ENCODE data around the gene OR2L5. TPM values are rescaled to one million over a fixed set of nuclear protein-coding genes. Genes with fewer than 3 reads are reported as not detected.

Gene OR2L5, protein sequence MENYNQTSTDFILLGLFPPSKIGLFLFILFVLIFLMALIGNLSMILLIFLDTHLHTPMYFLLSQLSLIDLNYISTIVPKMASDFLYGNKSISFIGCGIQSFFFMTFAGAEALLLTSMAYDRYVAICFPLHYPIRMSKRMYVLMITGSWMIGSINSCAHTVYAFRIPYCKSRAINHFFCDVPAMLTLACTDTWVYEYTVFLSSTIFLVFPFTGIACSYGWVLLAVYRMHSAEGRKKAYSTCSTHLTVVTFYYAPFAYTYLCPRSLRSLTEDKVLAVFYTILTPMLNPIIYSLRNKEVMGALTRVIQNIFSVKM
- polyA plus RNA-seq (ENCODE audit: insufficient read depth in 1 of 5, insufficient read length in 5 of 5, low replicate concordance in 1 of 5), result not detected
- long read RNA-seq, donor 1, result 0 reads
- long read RNA-seq, donor 2, result 0 reads
- long read RNA-seq, donor 3, result 0 reads
- long read RNA-seq, donor 4, result 0 reads
- long read RNA-seq, donor 5, result 0 reads
- long read RNA-seq, donor 6, result 0 reads
- long read RNA-seq, donor 7, result 0 reads
- long read RNA-seq, donor 8, result 0 reads

DNA sequence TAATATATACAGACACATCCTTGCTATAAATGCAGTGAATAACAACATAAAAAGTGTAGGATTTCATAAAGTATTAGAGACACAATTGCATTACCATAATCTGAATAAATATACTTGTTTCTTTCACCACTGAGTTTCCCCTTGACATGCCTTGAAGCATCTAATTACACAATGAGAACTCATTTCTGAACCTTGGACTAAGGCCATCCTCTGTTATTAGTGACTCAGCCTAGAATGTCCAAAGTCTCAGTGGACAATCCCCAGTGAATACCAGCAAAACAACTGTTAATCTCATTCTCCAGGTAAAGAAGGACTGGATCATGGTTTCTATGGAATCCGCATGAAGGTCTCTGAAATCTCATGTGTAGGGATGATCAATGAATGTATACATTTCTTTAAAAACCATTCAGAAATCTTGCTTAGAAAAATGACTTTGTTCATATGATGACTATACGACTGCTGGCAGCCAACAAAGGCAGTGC lies at the start of gene OR2L5:
Gene OR2L5 (plus strand): TSS at position 432 of the 482 bp plus-strand sequence. CDS start 8,288 bp downstream, outside the sequence.
- DNase-seq, result no peak

DNA sequence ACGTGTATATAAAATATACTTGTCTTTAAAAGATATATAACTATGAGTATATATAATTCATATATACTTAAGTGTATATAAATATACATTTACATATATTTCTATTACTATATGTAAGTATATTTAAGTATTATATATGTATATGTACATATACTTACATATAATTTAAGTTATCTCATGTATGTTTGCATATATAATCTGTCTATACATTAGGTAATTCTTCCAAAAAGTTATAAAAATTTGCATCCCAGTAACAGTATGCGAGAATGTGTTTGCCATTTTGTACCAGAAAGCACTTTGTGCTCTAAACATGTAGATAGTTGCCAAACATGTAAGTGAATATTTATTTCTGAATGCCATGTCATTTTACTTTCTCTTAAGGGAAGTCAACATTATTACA lies 48.5 kb upstream of the OR2L5 start, which contains the start of gene OR2AK2:
Gene OR2AK2 (plus strand): TSS at position 301 of the 400 bp plus-strand sequence. CDS start 144 bp downstream, outside the sequence.
- no peak for DNase-seq

DNA sequence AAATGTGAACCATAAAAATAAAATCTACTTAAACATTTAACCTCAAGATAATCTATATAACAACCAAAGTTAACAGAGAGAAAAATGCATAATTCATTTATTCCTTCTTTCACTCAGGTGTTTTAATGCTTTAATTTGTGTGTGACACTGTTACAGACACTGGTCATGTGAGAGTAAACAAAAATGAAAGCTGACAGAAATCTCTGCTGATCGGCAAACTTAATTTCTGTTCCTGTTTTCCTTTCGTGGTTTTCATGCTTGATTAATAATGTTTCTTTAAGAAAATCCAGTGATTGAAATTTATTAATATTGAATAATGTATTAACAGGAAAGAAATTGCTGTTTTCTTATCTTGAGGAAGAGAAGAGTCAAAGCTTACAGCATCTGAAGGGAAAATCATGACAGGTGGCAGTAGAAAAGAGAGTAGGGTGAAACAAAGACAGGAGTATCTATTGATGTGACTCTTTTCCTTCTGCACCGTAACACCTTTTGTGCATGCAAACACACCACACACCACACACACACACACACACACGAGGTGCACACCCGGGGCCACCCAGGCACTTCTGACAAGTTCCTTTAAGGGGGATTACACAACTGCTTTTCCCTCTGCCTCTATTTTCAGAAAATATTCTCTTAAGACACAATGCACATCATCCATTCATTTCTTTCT lies 46.8 kb upstream of the OR2L5 start:
- no peak for DNase-seq

DNA sequence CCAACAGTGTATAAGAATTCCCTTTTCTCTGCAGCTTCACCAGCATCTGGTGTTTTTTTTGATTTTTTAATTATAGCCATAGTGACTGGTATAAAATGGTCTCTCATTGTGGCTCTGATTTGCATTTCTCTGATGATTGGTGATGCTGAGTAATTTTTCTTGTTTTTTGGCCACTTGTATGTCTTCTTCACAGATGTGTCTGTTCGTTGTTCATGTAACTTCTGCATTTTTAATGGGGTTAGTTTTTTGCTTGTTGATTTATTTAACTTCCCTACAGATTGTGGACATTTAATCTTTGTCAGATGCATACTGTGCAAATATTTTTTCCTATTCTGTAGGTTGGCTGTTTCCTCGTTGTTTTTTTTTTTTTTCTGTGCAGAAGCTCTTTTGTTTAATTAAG lies 20.5 kb upstream of the OR2L5 start:
- DNase-seq, result no peak

DNA sequence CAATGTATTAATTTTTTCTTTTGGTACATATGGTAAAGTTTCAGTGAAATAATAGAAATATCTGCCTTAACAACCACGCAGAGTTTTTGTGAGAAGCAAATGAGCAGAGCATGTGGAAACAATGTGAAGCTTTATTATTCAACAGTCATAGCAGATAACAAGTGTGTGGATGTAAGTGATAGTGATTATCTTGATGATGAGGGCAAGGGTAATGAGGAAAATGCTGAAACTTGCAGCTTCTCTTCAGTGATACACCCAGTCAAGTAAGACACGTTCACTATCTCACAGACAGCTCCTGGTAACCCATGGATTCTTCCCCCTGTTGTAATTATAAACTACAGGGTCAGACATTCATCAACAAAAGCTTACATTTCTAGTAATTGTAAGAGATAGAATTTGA lies 14.6 kb upstream of the OR2L5 start:
- DNase-seq, result no peak

DNA sequence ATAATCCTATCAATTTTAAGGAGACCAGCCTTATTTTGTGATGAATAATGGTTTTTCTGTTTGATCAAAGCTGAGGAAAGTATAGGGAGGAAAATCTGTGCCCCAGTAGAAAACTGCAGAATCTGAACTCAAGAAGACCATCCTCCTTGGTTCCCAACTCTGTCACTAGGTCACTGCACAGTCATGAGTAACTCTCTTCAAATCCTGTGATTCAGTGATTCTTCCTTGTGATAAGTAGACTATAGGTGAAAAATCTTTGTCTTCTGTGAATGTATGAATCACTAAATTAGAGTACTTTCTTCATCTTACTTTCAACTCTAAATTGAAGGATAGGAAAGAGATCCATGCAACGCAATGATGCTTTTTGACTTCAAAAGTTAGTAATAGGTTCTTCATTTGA lies 13.3 kb upstream of the OR2L5 start:
- DNase-seq, result no peak

DNA sequence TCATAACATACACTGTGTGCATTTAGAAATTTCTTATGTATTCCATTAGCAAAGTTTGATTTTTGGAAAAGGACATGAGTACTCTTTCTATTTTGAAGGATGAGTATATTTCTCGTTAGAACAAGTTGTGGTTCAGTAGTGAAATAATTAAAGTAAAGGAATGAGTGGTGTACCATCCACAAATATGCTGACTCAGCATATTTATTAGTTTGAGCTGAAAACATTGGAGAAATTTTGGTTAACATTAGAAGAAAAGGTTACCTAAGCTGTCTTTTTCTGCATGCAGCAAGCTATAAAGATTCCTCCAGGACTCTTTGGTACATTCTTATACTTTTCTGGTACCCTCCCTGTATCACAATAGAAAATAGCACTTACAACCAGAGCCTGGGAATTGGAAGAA lies 5.7 kb upstream of the OR2L5 start:
- no peak for DNase-seq

DNA sequence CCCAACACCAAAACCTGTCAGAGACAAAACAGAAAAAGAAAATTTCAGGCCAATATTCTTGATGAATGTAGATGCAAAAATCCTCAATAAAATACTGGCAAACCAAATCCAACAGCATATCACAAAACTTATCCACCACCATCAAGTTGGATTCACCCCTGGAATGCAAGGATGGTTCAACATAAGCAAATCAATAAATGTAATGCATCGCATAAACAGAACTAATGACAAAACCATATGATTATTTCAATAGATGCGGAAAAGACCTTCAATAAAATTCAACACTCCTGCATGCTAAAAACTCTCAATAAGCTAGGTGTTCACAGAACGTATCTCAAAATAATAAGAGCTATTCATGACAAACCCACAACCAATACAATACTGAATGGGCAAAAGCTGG lies 3.8 kb upstream of the OR2L5 start:
- DNase-seq, result no peak

DNA sequence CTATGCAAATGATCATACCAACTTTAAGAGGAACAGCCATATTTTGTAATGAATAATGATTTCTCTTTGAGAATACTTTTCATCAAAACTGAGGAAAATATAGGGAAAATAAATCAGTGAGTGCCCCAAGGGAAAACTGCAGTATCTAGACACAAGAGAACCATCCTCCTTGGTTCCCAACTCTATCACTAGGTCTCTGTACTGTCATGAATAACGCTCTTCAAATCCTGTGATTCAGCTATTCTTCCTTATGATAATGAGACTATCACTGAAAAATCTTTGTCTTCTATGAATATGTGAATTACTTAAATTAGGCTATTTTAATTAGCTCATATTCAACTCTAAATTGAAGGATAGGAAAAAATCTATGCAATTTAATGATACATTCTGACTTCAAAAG lies 2.3 kb downstream of the OR2L5 start:
- DNase-seq, result no peak

DNA sequence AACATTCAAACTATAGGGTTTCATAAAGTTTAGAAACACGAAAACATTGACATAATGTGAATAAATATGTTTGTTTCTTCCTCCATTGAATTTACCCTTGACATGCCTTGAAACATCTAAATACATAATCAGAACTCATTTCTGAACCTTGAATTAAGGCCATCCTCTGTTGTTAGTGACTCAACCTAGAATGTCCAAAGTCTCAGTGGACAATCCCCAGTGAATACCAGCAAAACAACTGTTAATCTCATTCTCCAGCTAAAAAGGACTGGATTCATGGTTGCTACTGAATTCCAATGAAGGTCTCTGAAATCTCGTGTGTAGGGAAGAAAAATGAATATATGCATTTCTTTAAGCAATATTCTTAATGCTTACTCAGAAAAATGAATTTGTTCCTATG lies 16.3 kb downstream of the OR2L5 start, which contains the start of gene OR2L2:
Gene OR2L2 (plus strand): TSS at position 301 of the 400 bp plus-strand sequence. CDS start 8,198 bp downstream, outside the sequence.
- DNase-seq, result no peak

DNA sequence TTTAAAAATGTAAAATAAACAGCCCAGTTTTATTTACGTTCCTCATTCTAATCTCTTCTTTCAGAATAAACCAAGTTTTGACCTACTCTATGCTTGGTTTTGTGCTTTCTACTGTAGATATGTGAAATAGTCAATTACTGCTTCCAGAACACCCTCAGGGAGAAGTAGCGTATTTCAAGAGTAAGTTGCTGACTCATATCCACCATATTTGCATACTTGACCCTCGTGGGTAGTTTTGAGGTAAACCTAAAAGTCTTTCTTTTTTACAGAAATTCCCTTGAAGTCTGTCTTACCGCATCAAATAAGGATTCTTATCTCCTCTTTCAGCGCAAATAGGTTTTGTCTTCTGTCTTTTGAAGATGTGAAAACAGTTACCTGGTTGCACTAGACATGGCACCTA lies 31.7 kb downstream of the OR2L5 start:
- DNase-seq, result no peak

DNA sequence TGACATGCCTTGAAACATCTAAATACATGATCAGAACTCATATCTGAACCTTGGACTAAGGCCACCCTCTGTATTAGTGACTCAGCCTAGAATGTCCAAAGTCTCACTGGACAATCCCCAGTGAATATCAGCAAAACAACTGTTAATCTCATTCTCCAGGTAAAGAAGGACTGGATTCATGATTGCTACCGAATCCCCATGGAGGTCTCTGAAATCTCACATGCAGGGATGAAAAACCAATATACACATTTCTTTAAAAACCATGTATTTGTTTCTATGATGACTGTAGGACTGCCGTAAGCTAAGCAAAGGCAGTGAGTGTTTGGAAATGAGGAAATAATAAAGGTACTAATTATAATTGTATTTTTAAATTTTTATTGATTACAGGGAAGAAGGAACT lies 33.1 kb downstream of the OR2L5 start, which contains the start of gene OR2L3:
Gene OR2L3 (plus strand): TSS at position 301 of the 400 bp plus-strand sequence. CDS start 13,846 bp downstream, outside the sequence.
- DNase-seq, result no peak

DNA sequence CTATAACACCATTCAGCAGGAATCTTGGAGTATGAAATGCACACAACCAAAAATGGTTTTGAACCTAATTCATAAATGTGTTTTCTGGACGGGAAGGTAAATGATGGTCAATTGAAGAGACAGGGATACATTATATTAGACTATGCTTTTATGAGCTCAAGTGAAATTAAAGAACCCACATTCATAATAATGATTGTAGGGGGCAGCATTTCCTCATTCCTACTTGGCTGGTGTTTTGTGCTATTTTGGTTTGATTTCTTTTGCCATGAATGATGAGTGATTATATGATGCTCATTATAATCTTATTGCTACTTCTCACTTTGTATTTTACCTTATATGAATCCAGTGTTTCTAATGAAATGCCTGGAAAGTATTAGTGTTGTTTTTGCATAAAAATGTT lies 33.5 kb downstream of the OR2L5 start:
- DNase-seq, result no peak

DNA sequence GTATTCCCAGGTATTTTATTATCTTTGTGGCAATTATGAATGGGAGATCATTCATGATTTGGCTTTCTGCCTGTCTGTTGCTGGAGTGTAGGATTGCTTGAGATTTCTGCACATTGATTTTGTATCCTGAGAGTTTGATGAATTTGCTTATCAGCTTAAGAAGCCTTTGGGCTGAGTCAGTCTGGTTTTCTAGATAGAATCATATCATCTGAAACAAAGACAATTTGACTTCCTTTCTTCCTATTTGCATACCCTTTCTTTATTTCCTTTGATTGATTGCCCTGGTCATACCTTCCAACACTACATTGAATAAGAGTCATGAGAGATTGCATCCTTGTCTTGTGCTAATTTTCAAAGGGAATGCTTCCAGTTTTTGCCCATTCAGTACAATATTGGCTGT lies 41.2 kb downstream of the OR2L5 start:
- no peak for DNase-seq

DNA sequence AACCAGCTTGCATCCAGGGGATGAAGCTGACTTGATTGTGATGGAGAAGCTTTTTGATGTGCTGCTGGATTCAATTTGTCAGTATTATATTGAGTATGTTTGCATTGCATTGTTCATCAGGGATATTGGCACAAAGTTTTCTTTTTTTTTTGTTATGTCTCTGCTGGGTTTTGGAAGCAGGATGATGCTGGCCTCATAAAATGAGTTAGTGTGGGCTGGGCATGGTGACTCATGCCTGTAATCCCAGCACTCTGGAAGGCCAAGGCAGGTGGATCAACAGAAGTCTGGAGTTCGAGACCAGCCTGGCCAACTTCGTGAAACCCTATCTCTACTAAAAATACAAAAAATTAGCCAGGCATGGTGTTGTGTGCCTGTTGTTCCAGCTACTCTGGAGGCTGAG lies 41.8 kb downstream of the OR2L5 start:
- DNase-seq, result no peak

DNA sequence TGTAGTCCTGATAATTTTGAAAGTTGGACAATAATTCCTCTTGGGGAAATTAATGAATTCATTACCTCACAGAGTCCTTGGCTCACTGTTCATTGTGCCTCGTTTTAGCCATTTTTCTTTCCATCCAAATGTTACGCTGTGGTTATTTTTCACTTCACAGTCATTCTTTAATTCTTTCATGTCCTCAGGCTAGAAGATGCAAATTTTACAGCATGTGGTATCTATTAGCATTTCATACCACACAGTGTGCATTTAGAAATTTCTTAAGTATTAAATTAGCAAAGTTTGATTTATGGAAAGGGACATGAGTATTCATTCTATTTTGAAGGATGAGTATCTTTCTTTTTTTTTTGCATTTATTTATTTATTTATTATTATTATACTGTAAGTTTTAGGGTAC lies 51.6 kb downstream of the OR2L5 start:
- DNase-seq, result no peak

DNA sequence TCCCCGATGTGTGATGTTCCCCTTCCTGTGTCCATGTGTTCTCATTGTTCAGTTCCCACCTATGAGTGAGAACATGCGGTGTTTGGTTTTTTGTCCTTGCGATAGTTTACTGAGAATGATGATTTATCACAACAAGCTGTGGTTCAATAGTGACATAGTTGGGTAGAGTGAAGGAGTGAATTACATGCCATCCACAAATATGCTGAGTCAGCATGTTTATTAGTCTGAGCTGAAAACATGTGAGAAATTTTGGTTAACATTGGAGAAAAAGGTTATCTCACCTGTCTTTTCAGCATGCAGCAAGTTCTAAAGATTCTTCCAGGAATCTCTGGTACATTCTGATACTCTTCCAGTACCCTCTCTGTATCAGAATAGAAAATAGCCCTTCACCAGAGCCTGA lies 52.1 kb downstream of the OR2L5 start:
- DNase-seq, result no peak

Other genes with a start within 250 kb of the OR2L5 start
- not detected for gene OR14A16, start 189.5 kb upstream of the OR2L5 start, polyA plus RNA-seq (ENCODE audit: insufficient read depth in 1 of 5, insufficient read length in 5 of 5, low replicate concordance in 1 of 5)
- gene OR11L1, start 171.8 kb upstream of the OR2L5 start, polyA plus RNA-seq (ENCODE audit: insufficient read depth in 1 of 5, insufficient read length in 5 of 5, low replicate concordance in 1 of 5), result not detected
- 1 to 10 TPM; 2.2 to 5.1 (median 2.6) TPM for gene TRIM58, start 156.5 kb upstream of the OR2L5 start, polyA plus RNA-seq (ENCODE audit: insufficient read depth in 1 of 5, insufficient read length in 5 of 5, low replicate concordance in 1 of 5)
- gene OR2W3, start 118.1 kb upstream of the OR2L5 start, polyA plus RNA-seq (ENCODE audit: insufficient read depth in 1 of 5, insufficient read length in 5 of 5, low replicate concordance in 1 of 5), result under 1 TPM; 0.28 to 0.82 (median 0.67) TPM
- gene OR2T8, start 93.4 kb upstream of the OR2L5 start, polyA plus RNA-seq (ENCODE audit: insufficient read depth in 1 of 5, insufficient read length in 5 of 5, low replicate concordance in 1 of 5), result not detected
- gene OR2AJ1, start 88.8 kb upstream of the OR2L5 start, polyA plus RNA-seq (ENCODE audit: insufficient read depth in 1 of 5, insufficient read length in 5 of 5, low replicate concordance in 1 of 5), result not detected
- not detected for gene OR2L8, start 64.8 kb upstream of the OR2L5 start, polyA plus RNA-seq (ENCODE audit: insufficient read depth in 1 of 5, insufficient read length in 5 of 5, low replicate concordance in 1 of 5)
- gene OR2AK2, start 48.4 kb upstream of the OR2L5 start, polyA plus RNA-seq (ENCODE audit: insufficient read depth in 1 of 5, insufficient read length in 5 of 5, low replicate concordance in 1 of 5), result not detected
- under 1 TPM in 3 of 5 donors, not detected in 2; 0.04 to 0.06 (median 0.04) TPM for gene OR2L2, start 16.4 kb downstream of the OR2L5 start, polyA plus RNA-seq (ENCODE audit: insufficient read depth in 1 of 5, insufficient read length in 5 of 5, low replicate concordance in 1 of 5)
- gene OR2L3, start 33.2 kb downstream of the OR2L5 start, polyA plus RNA-seq (ENCODE audit: insufficient read depth in 1 of 5, insufficient read length in 5 of 5, low replicate concordance in 1 of 5), result not detected
- gene OR2L13, start 81.5 kb downstream of the OR2L5 start, polyA plus RNA-seq (ENCODE audit: insufficient read depth in 1 of 5, insufficient read length in 5 of 5, low replicate concordance in 1 of 5), result not detected
- gene OR2M5, start 131.5 kb downstream of the OR2L5 start, polyA plus RNA-seq (ENCODE audit: insufficient read depth in 1 of 5, insufficient read length in 5 of 5, low replicate concordance in 1 of 5), result not detected
- gene OR2M2, start 161.2 kb downstream of the OR2L5 start, polyA plus RNA-seq (ENCODE audit: insufficient read depth in 1 of 5, insufficient read length in 5 of 5, low replicate concordance in 1 of 5), result not detected
- under 1 TPM; 0.01 to 0.04 (median 0.03) TPM for gene OR2M3, start 183.6 kb downstream of the OR2L5 start, polyA plus RNA-seq (ENCODE audit: insufficient read depth in 1 of 5, insufficient read length in 5 of 5, low replicate concordance in 1 of 5)
- under 1 TPM in 4 of 5 donors, not detected in 1; 0.01 to 0.08 (median 0.05) TPM for gene OR2M4, start 217.8 kb downstream of the OR2L5 start, polyA plus RNA-seq (ENCODE audit: insufficient read depth in 1 of 5, insufficient read length in 5 of 5, low replicate concordance in 1 of 5)